ENCODE data around the gene GUCY2C.

The GUCY2C gene

DNA sequence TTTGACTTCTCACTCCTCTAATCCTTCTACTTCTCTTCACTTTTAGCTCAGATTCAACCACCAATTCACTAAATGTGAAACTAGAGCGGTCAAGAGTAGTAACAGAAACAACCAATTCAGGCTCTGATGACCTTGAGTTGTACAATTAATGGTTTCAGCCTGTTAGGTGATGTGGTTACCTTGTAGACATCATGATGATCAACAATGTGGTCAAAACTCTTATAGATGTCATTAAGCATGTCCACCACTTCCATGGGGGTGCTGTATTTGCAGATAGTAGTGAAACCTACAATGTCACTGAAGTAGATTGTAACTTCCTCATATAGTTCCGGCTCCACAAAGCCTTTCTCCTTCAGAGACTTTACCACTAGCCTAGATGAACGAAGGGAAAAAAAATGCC, 74.6 kb downstream of the GUCY2C start:
- DNase-seq (ENCODE audit: low spot score): no peak

DNA sequence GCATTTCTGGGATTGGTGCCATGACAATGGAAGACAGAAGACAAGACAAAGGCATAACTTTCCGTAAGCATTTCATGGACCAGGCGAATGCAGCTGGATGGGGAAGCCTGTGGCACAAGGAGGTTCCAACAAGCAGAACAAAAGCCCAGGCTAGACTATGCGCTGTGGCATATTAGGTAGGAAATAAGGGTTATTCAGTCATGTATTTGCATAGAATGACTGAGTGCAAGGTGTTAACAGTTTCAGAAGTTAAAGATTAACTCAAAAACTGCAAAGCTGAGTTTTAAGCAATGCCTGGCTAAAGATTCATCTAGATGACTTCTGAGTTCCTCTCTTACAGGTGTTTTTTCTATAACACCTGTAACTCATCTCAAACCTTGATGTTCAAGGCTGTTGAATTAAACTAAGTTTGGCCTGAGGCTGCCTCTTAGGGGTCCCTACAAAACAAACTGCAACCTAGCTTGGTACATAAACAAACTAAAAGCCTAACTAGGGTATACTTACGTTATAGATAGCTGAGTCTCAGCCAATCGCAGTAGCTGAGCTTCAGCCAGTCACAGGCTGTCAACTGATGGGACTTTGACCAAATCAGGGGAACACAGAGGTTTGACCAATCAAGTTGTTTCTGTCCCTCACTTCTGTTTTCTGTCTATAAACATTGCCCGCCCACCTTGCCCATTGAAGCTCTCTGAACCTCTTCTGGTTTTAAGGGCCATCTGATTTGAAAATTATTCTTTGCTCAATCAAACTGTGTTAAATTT, 76.5 kb downstream of the GUCY2C start:
- no peak for DNase-seq (ENCODE audit: low spot score)

DNA sequence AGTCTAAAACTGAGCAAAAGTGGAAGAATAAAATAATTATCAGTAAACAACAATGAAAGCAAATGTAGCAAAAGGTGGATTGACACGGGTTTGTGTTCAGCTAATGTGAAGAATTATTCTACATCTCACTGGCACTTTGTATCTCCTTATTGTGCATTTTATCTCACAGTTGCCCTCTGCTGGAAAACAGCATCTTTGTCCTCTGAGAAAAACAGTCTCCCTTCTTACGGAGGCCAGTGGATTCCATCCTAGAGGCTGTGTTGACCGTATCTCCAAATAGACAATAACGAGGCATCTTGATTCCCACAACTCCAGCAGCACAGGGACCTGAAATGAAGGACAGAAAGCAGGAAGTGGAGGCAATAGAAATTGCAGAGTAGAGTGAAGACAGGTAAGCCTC, 77.4 kb downstream of the GUCY2C start:
- no peak for DNase-seq (ENCODE audit: low spot score)

DNA sequence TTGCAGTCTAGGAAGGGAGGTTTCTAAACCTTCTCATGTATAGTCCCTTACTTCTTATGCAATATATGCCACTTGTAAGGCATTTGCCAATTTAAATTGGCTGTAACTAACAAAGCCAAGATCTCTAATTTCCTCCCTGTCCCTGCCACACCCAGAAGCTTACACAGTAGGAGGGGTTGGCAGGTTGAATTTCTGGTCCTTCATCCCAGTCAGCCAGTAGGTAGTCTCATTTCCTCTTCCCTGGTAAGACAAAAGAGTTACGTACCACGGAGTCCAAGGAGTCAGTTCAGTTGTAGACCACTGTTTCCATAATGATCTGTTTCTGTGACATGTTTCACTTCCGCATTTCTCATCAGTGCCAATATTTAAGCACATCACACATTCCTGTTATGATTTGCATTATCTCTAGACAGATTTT, 81.7 kb downstream of the GUCY2C start:
- no peak for DNase-seq (ENCODE audit: low spot score)

DNA sequence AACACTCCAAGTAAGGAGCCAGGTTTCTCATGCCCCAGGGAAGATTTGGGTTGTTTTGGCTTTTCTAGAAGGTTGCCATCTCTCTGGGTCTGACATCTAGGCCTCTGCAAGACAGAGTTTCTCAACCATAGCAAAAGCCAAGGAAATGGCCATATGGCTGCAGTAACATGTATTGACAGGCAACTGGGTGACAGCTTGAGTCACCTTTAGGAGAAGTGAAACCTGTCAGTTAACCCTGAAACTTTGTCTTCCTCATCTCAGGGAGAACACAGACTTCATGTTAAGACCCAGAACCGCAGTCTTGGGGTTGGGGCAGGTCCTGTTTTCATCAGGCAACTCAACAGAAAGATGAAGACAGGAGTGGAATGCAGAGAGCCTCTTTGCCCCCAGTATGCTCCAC, 82.7 kb downstream of the GUCY2C start:
- no peak for DNase-seq (ENCODE audit: low spot score)

DNA sequence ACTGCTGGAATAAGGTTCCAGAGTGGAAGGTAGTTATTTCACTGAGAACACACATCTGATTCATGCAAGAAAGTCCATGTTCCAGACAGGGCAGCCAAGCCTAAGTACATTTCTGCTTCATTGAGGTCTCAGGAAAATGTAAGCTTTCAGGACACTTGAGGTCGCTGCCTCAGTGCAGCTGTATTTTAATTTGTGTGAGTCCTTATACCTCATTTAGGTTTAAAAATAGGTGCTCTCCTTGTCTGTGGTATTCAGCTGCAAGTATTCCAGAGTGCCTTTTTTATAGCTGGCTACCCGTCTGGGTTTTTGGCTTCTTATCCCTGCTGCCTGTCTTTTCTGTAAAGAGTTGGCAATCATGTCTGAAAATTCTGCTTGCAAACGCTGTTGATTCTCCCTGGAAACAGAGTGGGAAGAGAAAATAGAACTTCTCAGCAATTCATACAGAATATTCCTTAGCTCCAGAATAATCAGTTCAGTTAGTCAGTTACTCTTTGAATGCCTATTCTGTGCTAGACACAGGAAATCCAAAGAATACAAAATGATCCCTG, 83.4 kb downstream of the GUCY2C start:
- DNase-seq (ENCODE audit: low spot score): no peak

DNA sequence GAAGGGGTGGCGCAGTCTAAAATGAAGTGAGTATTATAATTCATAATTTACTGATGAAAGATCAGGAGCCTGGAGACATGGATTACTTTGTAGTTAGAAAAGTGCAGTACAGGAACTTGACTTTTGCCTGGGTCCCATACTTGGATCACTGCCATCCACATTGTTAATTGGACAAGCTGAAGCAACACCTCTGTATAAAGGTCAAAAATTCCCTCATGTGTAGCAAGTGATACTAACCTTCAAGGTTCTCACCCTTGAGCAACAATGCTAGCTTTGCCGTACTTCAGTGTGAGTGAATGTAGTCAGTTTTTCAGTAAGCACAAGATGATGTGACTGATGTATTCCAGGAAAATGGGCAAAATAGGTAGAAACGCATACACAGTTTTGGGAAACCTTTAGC, 84.1 kb downstream of the GUCY2C start:
- DNase-seq (ENCODE audit: low spot score): no peak

DNA sequence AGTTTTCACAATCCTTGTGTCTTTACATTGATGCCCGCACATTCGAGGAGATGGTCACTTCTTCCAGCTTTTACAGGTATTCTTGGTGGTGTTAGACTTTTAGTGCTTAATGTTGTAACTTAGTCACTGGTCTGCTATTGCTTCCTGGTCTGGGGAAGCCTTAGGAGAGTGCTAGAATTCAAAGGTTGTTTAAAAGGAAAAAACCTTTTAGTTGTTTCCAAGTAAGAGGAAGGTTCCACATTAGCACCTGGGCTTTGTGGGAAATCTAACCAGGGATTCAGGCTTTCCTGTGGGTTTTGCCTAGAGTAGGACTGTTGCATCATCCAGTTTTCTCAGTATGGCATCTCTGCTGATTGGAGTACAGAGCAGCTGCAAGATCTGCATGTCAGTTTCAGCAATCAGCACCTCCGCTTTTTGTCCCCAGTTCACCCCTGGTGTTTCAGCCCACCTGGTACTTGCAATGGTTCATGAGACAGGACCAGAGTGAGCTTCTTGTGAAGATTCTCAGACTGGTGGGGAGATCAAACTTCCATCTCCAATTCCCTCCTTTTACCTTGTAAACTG, 84.7 kb downstream of the GUCY2C start:
- DNase-seq (ENCODE audit: low spot score): no peak

DNA sequence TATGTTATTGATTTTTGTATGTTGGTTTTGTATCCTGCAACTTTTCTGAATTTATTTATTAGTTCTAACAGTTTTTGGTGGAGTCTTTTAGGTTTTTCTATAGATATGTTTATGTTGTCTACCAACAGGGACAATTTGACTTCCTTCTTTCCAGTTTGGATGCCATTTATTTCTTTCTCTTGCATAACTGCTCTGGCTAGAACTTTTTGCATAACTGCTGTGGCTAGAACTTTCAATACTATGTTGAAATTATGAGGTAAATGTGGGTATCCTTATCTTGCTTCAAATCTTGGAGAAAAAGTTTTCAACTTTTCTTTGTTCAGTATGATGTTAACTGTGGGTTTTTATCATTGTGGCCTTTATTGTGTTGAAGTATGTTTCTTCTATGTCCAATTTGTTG, 88.8 kb downstream of the GUCY2C start:
- no peak for DNase-seq (ENCODE audit: low spot score)

DNA sequence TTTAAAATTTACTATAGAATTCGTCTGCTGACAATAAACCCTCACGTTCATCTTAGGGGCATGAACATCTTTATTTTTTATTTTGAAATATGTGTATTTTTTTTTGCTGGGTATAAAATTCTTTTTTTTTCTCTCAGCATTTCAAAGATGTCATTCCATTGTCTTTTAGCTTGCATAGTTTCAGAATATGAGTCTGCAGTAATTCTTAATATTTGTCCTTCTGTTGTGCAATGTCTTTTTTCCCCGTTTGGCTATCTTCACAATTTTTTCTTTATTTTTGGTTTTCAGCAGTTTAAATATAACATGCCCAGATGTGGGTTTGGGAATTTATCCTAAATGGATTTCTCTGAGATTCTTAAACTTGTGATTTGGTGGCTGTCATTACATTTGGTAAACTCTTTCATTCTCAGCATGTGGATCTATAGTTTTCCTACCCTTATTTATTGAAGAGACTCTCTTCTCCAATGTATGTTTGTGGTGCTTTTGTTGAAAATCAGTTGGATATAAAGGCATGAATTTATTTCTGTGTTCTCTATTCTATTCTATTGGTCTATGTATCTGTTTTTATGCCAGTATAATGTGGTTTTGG, 90.9 kb downstream of the GUCY2C start:
- DNase-seq (ENCODE audit: low spot score): no peak

DNA sequence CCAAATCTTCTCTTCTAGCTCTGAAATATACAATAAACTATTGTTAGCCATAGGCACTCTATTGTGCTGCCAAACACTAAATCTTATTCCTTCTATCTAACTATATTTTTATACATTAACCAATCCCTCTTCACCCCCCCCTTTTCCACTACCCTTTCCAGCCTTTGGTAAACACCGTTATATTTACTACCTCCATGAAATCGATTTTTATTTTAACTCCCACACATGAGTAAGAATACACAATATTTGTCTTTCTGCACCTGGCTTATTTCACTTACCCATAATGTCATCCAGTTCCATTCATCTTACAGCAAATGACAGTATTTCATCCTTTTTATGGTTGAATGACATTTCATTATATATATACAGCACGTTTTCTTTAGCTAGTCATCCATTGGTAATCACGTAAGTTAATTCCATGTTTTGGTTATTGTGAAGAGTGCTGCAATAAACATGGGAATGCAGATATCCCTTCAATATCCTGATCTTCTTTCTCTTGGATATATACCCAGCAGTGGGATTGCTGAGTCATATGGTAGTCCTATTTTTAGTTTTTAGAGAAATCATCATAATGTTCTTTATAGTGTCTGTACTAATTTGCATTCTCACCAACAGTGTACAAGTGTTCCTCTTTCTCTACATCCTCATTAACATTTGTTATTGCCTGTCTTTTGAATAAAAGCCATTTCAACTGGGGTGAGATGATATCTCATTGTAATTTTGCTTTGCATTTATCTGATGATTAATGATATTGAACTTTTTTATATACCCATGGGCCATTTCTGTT, 94.5 kb downstream of the GUCY2C start:
- DNase-seq (ENCODE audit: low spot score): no peak

DNA sequence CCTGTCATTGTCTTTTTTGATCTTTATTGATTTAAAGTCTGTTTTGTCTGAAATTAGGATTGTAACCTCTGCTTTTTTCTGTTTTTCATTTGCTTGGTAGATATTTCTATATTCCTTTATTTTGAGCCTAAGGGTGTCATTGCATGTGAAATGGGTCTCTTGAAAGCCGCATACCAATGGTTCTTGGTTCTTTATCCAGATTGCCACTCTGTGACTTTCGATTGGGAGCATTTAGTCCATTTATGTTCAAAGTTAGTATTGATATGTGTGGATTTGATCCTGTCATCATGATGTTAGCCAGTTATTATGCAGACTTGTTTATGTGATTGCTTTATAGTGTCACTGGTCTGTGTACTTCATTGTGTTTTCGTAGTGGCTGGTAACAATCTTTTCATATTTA, 98.9 kb downstream of the GUCY2C start:
- no peak for DNase-seq (ENCODE audit: low spot score)

DNA sequence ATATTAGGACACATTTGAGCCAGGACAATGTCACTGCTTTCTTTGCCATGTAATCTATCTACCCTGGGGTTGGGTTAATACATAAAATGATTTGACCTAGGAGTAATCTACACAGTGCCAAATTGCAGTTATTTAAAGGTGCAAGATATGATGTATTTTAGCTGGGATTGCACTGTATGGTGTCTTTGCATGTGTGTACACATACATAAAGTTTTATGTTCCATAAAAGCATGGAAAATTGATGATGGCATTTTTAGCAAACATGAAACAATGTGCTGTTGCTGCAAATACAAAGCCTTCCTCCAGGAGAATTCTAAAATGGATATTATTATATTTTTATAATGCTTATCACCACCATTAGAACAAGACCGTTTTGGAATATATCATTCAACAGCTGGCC, 104.7 kb downstream of the GUCY2C start:
- DNase-seq (ENCODE audit: low spot score): no peak

DNA sequence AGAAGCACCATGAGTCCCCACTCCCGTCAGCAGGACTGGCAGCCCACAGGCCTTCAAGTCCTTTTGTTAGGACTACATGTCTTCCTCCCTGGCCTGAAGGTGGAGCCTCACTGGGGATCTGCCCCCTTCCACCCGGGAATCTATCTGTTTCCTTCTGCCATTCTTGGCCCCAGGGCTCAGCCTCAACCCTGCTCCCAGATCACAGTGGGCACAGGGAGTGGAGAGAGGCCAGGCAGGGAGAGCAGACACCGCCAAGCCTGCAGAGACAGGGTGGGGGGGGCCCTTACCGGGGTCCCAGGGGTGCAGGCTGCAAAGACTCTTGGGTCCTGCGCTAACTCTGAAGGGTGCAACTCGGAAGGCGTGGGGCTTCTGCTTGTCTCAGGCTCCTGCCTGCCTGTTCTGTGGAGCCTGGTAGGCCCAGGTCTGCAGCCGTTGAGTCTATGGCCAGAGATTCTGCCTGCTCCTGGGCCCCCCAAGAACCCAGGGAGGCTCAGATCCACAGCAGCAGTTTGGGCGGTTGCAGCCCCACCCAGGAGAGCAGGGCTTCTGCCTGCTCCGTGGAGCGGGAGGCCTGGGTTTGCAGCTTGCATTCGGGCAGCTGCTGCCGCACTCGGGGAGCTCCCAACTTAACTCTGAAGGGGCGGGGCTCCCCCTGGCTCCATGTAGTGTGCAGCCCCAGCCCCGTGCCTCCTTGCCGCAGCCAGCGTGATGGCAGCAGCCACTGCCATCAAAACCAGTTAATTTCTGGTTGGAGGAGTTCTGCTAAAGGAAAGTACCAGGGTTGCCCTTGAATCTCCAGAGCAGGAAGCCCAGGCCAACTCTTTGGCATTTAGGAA, 107.0 kb downstream of the GUCY2C start:
- DNase-seq (ENCODE audit: low spot score): no peak

DNA sequence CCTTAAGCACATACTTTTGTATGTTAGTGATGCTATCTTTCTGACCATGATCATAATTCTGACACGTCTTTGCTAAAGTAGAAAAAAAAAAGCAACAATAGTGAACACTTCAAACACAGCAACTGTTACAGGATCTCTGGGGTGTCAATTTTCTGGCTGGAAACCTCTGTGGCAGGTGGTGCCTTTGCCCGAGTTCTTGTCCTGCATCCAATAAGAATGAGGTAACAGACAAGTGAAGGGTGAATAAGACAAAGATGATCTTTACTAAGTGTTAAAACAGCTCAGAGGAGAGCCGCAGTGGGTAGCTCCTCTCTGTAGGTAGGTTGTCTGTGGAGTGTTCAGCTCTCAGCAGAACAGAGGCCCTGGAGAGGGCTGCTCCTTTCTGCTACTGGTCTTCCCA, 107.8 kb downstream of the GUCY2C start:
- DNase-seq (ENCODE audit: low spot score): no peak

DNA sequence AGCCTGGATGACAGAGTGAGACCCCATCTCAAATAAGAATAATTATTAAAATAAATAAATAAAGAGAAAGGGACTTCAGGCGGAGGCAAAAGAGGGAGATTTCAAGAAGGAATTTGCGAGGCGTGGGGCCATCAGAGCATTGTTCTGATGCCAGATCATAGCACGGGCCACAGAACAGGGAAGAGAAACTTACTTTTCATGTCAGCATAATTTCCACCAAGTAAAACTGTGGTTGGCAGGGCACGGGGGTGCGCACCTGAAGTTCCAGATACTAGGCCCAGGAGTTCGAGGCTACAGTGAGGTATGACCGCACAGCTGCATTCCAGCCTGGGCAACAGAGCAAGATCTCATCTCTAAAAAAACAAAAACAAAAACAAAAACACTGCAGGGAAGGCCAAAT, 117.8 kb downstream of the GUCY2C start:
- DNase-seq (ENCODE audit: low spot score): no peak

DNA sequence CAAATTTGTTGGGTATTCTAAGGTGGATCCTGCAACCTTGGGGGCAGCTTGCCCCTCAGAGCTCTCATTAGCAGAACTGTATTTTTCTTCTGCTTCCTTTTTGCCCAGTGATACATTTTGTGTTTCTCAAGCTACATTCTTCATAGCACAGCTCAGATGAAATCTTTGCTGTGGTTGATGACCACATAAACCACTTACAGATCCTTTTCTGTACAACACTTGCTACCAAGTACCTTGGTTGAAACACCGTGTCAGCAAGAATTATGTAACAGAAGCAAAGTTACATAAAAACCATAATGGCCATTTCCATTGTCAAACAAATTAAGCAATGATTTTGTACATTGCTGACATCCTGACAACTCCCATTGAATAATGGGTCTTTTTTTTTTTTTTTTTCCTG, 119.1 kb downstream of the GUCY2C start:
- DNase-seq (ENCODE audit: low spot score): no peak

DNA sequence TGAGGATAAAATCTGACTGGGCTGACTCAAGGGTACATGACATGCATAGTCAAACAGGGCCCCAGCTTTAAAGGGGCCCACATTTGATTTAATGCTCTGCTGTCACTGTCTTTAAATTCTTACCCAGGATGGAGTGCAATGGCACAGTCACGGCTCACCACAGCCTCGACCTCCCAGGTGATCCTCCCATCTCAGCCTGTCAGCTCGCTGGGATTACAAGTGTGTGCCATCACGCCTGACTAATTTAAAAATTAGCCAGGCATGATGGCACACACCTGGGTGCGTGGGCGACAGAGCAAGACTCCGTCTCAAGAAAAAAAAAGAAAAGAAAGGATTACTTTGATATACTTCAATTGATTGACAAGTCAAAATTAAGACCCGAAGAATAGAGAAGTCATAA, 119.5 kb downstream of the GUCY2C start:
- no peak for DNase-seq (ENCODE audit: low spot score)

DNA sequence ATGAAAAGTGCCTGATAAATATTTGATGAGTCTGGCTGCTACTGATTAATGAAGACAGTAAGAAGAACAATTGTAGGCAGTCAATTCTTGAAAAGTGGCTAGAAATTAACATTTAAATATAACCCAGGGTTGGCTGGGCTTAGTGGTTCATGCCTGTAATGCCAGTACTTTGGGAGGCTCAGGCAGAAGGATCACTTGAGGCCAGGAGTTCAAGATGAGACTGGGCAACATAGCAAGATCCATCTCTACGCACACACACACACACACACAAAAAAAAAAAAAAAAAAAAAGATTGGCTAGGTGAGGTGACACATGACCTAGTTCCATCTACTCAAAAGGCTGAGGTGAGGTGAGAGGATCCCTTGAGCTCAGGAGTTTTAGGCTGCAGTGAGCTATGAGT, 120.8 kb downstream of the GUCY2C start:
- no peak for DNase-seq (ENCODE audit: low spot score)

DNA sequence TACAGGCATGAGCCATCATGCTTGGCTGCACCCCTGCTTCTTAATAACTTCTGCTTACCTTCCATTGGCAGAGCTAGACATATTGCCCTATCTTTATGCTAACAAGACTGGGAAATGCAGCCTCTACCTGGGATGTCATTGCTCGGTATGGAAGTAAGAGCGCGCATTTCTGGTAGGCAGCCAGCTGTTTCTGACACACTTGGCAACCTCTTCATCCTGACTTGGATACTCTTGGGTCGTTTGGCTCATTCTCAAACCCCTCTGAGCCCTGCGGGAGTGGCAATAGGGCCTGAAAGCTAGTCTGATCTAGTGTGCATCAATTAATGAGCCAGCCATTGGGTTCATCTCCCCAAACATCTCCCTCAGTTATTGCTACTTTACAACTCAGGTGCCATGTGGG, 123.3 kb downstream of the GUCY2C start:
- DNase-seq (ENCODE audit: low spot score): no peak

DNA sequence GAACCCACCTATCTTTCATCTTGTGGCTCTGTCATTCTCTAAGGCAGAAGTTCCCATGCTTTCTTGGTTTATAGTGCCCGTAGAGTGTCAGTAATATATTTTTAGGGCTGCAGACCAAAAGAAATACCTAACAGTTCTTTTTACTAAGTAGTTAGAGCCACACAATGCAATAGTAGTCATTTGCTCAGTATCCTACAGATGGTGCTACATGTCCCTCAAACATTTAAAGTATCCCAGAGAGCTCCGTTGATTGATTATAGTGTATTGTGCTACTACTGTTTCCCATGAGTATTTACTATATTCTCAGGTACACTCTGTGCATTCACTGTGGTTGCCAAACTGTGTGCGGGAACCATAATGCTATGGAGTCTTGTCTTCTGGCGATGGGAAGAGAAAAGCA, 124.0 kb downstream of the GUCY2C start:
- DNase-seq (ENCODE audit: low spot score): no peak

DNA sequence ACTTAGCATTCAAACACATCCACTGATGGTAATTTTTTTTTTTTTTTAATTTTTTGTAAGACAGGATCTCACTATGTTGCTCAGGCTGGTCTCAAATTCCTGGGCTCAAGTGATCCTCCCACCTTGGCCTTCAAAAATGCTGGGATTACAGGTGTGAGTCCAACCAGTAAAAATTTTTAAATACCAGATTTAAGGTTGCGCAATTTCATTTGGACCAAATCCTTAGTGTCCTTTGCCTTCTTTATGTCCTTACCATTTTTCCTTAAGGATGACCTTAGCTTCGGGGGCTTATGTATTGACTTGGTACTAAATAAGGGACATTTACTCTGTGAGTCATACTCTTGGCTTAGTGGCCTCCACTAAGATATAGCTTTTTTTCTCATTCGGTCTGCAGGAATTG, 124.6 kb downstream of the GUCY2C start:
- DNase-seq (ENCODE audit: low spot score): no peak

All from hematopoietic multipotent progenitor cell treated with erythropoietin and hydrocortisone succinate and interleukin-3 and kit ligand, for 15 days (in vitro differentiated cells).